HFF-Myc (cell line): ENCODE measurements around the gene MADD.
A peak's percentile ranks its signal among the peaks of the same experiment; 100 is the strongest.

Experiments
- DNase-seq: peaks from one replicate; pipeline ENCODE4 v3.0.0-alpha.2; 2011; ENCODE audit warnings: low read depth; ENCODE audit errors: extremely low read depth
- H3K4me3 ChIP-seq: replicated peaks from 2 replicates; pipeline ENCODE4 v1.5.1; 2011; ENCODE audit warnings: low read depth, mild to moderate bottlenecking, control low read depth, low read length
- CTCF ChIP-seq: IDR thresholded peaks from 2 replicates; pipeline ENCODE4 v1.5.1; 2012; ENCODE audit warnings: mild to moderate bottlenecking, low read depth, low read length, control low read depth; ENCODE audit errors: missing control alignments

Gene MADD

GRCh38 chr11:47361419-47361818, 91.5 kb downstream of the MADD start:
- TF ChIP-seq CTCF, result no peak
- DNase-seq, result no peak
- no peak overlapping the region for H3K4me3 ChIP-seq

- TF ChIP-seq CTCF, result no peak
- no peak for DNase-seq
- no peak overlapping the region for H3K4me3 ChIP-seq
These were observed 96.1 kb downstream of the MADD start for GRCh38 chr11:47366020-47366490.

- DNase-seq, result no peak
- TF ChIP-seq CTCF, result no peak
- H3K4me3 ChIP-seq, result no peak overlapping the region
These were observed 99.7 kb downstream of the MADD start for GRCh38 chr11:47369676-47370075.

- no peak for DNase-seq
- TF ChIP-seq CTCF, result no peak
- no peak overlapping the region for H3K4me3 ChIP-seq
These were observed 102.5 kb downstream of the MADD start for GRCh38 chr11:47372422-47372821.

GRCh38 chr11:47373876-47374719, 104.2 kb downstream of the MADD start:
- peak; percentile 97 for TF ChIP-seq CTCF
- H3K4me3 ChIP-seq, result no peak overlapping the region
- DNase-seq, result peak; percentile 20

GRCh38 chr11:47374720-47375019, 104.7 kb downstream of the MADD start:
- no peak overlapping the region for H3K4me3 ChIP-seq
- no peak for TF ChIP-seq CTCF
- no peak for DNase-seq

- no peak overlapping the region for H3K4me3 ChIP-seq
- no peak for TF ChIP-seq CTCF
- no peak for DNase-seq
These were observed 105.1 kb downstream of the MADD start for GRCh38 chr11:47375020-47375419.
